Trophoblast cell (in vitro differentiated cells and primary cell): ENCODE results near the gene AKAP6.

Experiments used
- DNase-seq, 2 donors: peaks; one replicate each; pipeline ENCODE4 v3.0.0-alpha.2; 2016
- H2AFZ ChIP-seq: 2 replicates; pipeline ENCODE4 v1.6.1; 2013; ENCODE audit warnings: low read length, moderate library complexity, mild to moderate bottlenecking; ENCODE audit not compliant: insufficient read depth, poor library complexity
- H2AK5ac ChIP-seq: 2 replicates; pipeline ENCODE4 v1.6.1; 2013; ENCODE audit warnings: mild to moderate bottlenecking, low read length
- H2BK120ac ChIP-seq: 2 replicates; pipeline ENCODE4 v1.6.1; 2013; ENCODE audit warnings: low read length, mild to moderate bottlenecking, moderate library complexity; ENCODE audit not compliant: insufficient read depth, poor library complexity
- H2BK12ac ChIP-seq: 2 replicates; pipeline ENCODE4 v1.6.1; 2013; ENCODE audit warnings: mild to moderate bottlenecking, low read length, moderate library complexity
- H2BK5ac ChIP-seq: 2 replicates; pipeline ENCODE4 v1.6.1; 2013; ENCODE audit warnings: low read length, low read depth, moderate library complexity, mild to moderate bottlenecking; ENCODE audit not compliant: poor library complexity
- H3K14ac ChIP-seq: 2 replicates; pipeline ENCODE4 v1.6.1; 2013; ENCODE audit warnings: mild to moderate bottlenecking, low read length
- H3K18ac ChIP-seq: 2 replicates; pipeline ENCODE4 v1.6.1; 2013; ENCODE audit warnings: mild to moderate bottlenecking, low read length
- H3K23ac ChIP-seq: 2 replicates; pipeline ENCODE4 v1.6.1; 2013; ENCODE audit warnings: low read length
- H3K27ac ChIP-seq: 2 replicates; pipeline ENCODE4 v1.5.1; 2013; ENCODE audit warnings: low read depth, mild to moderate bottlenecking, inconsistent platforms, low read length, moderate library complexity
- H3K27me3 ChIP-seq: 2 replicates; pipeline ENCODE4 v1.6.1; 2013; ENCODE audit warnings: inconsistent platforms, mild to moderate bottlenecking, low read length, moderate library complexity; ENCODE audit not compliant: insufficient read depth
- H3K36me3 ChIP-seq, 2 experiments: 1 replicate in 1 of 2; 2 replicates in 1 of 2; pipeline ENCODE4 v1.6.1; 2013; ENCODE audit warnings: low read length in 2 of 2, mild to moderate bottlenecking in 2 of 2, moderate library complexity in 1 of 2; ENCODE audit not compliant: insufficient read depth in 2 of 2, control insufficient read depth in 1 of 2
- H3K4ac ChIP-seq: 2 replicates; pipeline ENCODE4 v1.6.1; 2013; ENCODE audit warnings: low read depth, mild to moderate bottlenecking, low read length, moderate library complexity
- H3K4me1 ChIP-seq, 2 experiments: 1 replicate in 1 of 2; 2 replicates in 1 of 2; pipeline ENCODE4 v1.6.1; 2013; ENCODE audit warnings: low read length in 2 of 2, mild to moderate bottlenecking in 2 of 2, moderate library complexity in 1 of 2; ENCODE audit not compliant: insufficient read depth in 2 of 2, control insufficient read depth in 1 of 2
- H3K4me2 ChIP-seq: 2 replicates; pipeline ENCODE4 v1.6.1; 2013; ENCODE audit warnings: inconsistent platforms, mild to moderate bottlenecking, low read length, moderate library complexity
- H3K4me3 ChIP-seq: 2 replicates; pipeline ENCODE4 v1.5.1; 2013; ENCODE audit warnings: mild to moderate bottlenecking, low read depth, low read length, inconsistent platforms
- H3K79me1 ChIP-seq: one replicate; pipeline ENCODE4 v1.6.1; 2013; ENCODE audit warnings: low read length
- H3K79me2 ChIP-seq: 2 replicates; pipeline ENCODE4 v1.6.1; 2013; ENCODE audit warnings: low read length, mild to moderate bottlenecking; ENCODE audit not compliant: control insufficient read depth, insufficient read depth, poor library complexity
- H3K9ac ChIP-seq: 2 replicates; pipeline ENCODE4 v1.6.1; 2013; ENCODE audit warnings: mild to moderate bottlenecking, low read length
- H3K9me3 ChIP-seq: 2 replicates; pipeline ENCODE4 v1.6.1; 2013; ENCODE audit warnings: low read depth, mild to moderate bottlenecking, control low read depth, inconsistent platforms, low read length; ENCODE audit not compliant: insufficient read depth
- H4K12ac ChIP-seq: 2 replicates; pipeline ENCODE4 v1.6.1; 2013; ENCODE audit warnings: low read depth, mild to moderate bottlenecking, low read length, moderate library complexity
- H4K8ac ChIP-seq: 2 replicates; pipeline ENCODE4 v1.6.1; 2013; ENCODE audit warnings: low read depth, mild to moderate bottlenecking, low read length, moderate library complexity
- H4K91ac ChIP-seq: one replicate; pipeline ENCODE4 v1.6.1; 2013; ENCODE audit warnings: low read depth, mild to moderate bottlenecking, low read length, moderate library complexity
- WGBS: extraction: QIAGEN DNeasy Blood & Tissue Kit; methylation state at CpG from one replicate; pipeline ENCODE4 v1.1.7; 2013; ENCODE audit warnings: missing lambda C conversion rate; ENCODE audit not compliant: insufficient read length, insufficient coverage; ENCODE audit errors: extremely low coverage; 5-methylcytosine and 5-hydroxymethylcytosine counted together

The AKAP6 gene

GRCh38 chr14:32327255-32327961 lies 1.7 kb upstream of the AKAP6 start:
- Histone ChIP-seq H3K23ac (no peak overlapping the region), H3K14ac (no peak overlapping the region), H2AFZ (no peak overlapping the region), H3K4ac (no peak overlapping the region), H3K4me3 (no peak overlapping the region), H2BK120ac (no peak overlapping the region), H2AK5ac (no peak overlapping the region), H2BK5ac (no peak overlapping the region), H3K4me1 (peaks cover 0 to 2% of the 10 kb centered on the region in 2 experiments), H3K4me2 (no peak overlapping the region), H3K36me3 (no peaks in the 10 kb centered on the region), H3K18ac (no peak overlapping the region), H3K27ac (no peak overlapping the region), H2BK12ac (no peak overlapping the region), H3K9me3 (no peaks in the 10 kb centered on the region), H4K91ac (no peak overlapping the region), H4K12ac (no peak overlapping the region), H3K79me1 (peaks cover 2% of the 10 kb centered on the region), H4K8ac (no peak overlapping the region), H3K27me3 (no peaks in the 10 kb centered on the region), H3K79me2 (no peaks in the 10 kb centered on the region), H3K9ac (no peak overlapping the region)
- DNase-seq: no peak
- no CpG with 5 or more reads among the region's 2 CpGs for WGBS

GRCh38 chr14:32329690-32330285 lies 690 bp downstream of the AKAP6 start:
- H3K9me3 ChIP-seq: no peaks in the 10 kb centered on the region
- H3K4me1 ChIP-seq: peaks cover 0 to 2% of the 10 kb centered on the region in 2 experiments
- no peak overlapping the region for H2AK5ac ChIP-seq
- H4K8ac ChIP-seq: no peak overlapping the region
- H3K4ac ChIP-seq: no peak overlapping the region
- no peak overlapping the region for H3K18ac ChIP-seq
- H2BK5ac ChIP-seq: no peak overlapping the region
- H4K91ac ChIP-seq: no peak overlapping the region
- H3K4me3 ChIP-seq: no peak overlapping the region
- peaks cover 2% of the 10 kb centered on the region for H3K79me1 ChIP-seq
- H2BK120ac ChIP-seq: no peak overlapping the region
- H3K36me3 ChIP-seq: no peaks in the 10 kb centered on the region
- H2BK12ac ChIP-seq: no peak overlapping the region
- no peak for DNase-seq
- H2AFZ ChIP-seq: no peak overlapping the region
- no peaks in the 10 kb centered on the region for H3K79me2 ChIP-seq
- no peak overlapping the region for H3K14ac ChIP-seq
- H3K9ac ChIP-seq: no peak overlapping the region
- no peaks in the 10 kb centered on the region for H3K27me3 ChIP-seq
- H4K12ac ChIP-seq: no peak overlapping the region
- WGBS: no CpG with 5 or more reads among the region's 2 CpGs
- no peak overlapping the region for H3K4me2 ChIP-seq
- H3K27ac ChIP-seq: no peak overlapping the region
- H3K23ac ChIP-seq: no peak overlapping the region

- Histone ChIP-seq H3K23ac (no peak overlapping the region), H3K4me1 (peaks cover 0 to 2% of the 10 kb centered on the region in 2 experiments), H3K18ac (no peak overlapping the region), H2AFZ (no peak overlapping the region), H2BK120ac (no peak overlapping the region), H3K36me3 (no peaks in the 10 kb centered on the region), H2BK5ac (no peak overlapping the region), H3K79me1 (peaks cover 2% of the 10 kb centered on the region), H3K79me2 (no peaks in the 10 kb centered on the region), H3K27ac (no peak overlapping the region), H3K4me3 (no peak overlapping the region), H3K9me3 (no peaks in the 10 kb centered on the region), H3K14ac (no peak overlapping the region), H4K91ac (no peak overlapping the region), H4K12ac (no peak overlapping the region), H4K8ac (no peak overlapping the region), H3K27me3 (no peaks in the 10 kb centered on the region), H3K9ac (no peak overlapping the region), H3K4me2 (no peak overlapping the region), H2AK5ac (no peak overlapping the region), H2BK12ac (no peak overlapping the region), H3K4ac (no peak overlapping the region)
- no CpG with 5 or more reads among the region's 4 CpGs for WGBS
- DNase-seq: no peak
These were observed 1.4 kb downstream of the AKAP6 start for GRCh38 chr14:32330351-32331111.

- H3K4me3 ChIP-seq: no peak overlapping the region
- H3K18ac ChIP-seq: no peak overlapping the region
- H3K4ac ChIP-seq: no peak overlapping the region
- no peak overlapping the region for H3K14ac ChIP-seq
- no peak overlapping the region for H2BK5ac ChIP-seq
- no peak overlapping the region for H2AFZ ChIP-seq
- H3K27me3 ChIP-seq: no peaks in the 10 kb centered on the region
- no peak overlapping the region for H4K12ac ChIP-seq
- no peak overlapping the region for H3K9ac ChIP-seq
- no peak overlapping the region for H3K23ac ChIP-seq
- H3K79me2 ChIP-seq: no peaks in the 10 kb centered on the region
- no peak overlapping the region for H4K8ac ChIP-seq
- H3K4me2 ChIP-seq: no peak overlapping the region
- no peaks in the 10 kb centered on the region for H3K9me3 ChIP-seq
- DNase-seq: no peak
- no peak overlapping the region for H2BK120ac ChIP-seq
- no peak overlapping the region for H2BK12ac ChIP-seq
- no CpG with 5 or more reads among the region's 5 CpGs for WGBS
- no peaks in the 10 kb centered on the region for H3K36me3 ChIP-seq
- H3K4me1 ChIP-seq: peaks cover 0 to 2% of the 10 kb centered on the region in 2 experiments
- H3K27ac ChIP-seq: no peak overlapping the region
- peaks cover 2% of the 10 kb centered on the region for H3K79me1 ChIP-seq
- no peak overlapping the region for H4K91ac ChIP-seq
- no peak overlapping the region for H2AK5ac ChIP-seq
These were observed 2.1 kb downstream of the AKAP6 start for GRCh38 chr14:32331206-32331605.
